ENCODE data around the gene TRIM66. TPM values are rescaled to one million over a fixed set of nuclear protein-coding genes. Genes with fewer than 3 reads are reported as not detected.

TRIM66 gene
- total RNA-seq, 4 donors from 2014 or later, result 1.4 to 12.9 (median 3.1) TPM

DNA sequence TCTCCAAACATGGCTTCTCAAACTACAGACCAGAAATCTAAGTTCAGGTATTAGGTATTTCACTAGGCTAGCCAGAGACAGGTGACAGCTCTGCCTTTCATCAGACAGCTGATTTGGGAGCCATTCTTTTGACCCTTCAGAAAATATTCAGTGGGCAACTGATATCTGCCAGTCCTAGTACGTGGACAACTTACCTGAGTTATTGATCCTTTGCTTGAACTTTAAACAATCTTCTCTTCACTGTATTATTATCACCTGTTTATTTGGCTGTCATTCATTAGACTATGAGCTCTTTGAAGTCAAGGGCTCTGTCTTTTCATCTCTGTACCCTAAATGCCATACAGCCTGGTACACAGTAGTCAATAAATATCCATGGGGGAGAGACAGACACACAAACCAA, 17.2 kb downstream of the TRIM66 start:
- Histone ChIP-seq H3K9me3 (no peaks in the 10 kb centered on the region), H3K4me3 (no peak overlapping the region), H3K27ac (no peak overlapping the region), H3K4me1 (no peaks in the 10 kb centered on the region), H3K27me3 (no peaks in the 10 kb centered on the region), H3K36me3 (peaks cover 0 to 15% of the 10 kb centered on the region in 2 donors)
- ATAC-seq, result no peak
- WGBS, 2 donors (ENCODE audit: low coverage in 1 of 2), result 100% methylated on average over 1 of the region's 1 CpG
- TF ChIP-seq POLR2A (IDR thresholded peaks at IDR 0.05) (no peak), EP300 (IDR thresholded peaks at IDR 0.05) (no peak), POLR2AphosphoS5 (IDR thresholded peaks at IDR 0.05) (no peak)
- TF ChIP-seq, protein P1, sequence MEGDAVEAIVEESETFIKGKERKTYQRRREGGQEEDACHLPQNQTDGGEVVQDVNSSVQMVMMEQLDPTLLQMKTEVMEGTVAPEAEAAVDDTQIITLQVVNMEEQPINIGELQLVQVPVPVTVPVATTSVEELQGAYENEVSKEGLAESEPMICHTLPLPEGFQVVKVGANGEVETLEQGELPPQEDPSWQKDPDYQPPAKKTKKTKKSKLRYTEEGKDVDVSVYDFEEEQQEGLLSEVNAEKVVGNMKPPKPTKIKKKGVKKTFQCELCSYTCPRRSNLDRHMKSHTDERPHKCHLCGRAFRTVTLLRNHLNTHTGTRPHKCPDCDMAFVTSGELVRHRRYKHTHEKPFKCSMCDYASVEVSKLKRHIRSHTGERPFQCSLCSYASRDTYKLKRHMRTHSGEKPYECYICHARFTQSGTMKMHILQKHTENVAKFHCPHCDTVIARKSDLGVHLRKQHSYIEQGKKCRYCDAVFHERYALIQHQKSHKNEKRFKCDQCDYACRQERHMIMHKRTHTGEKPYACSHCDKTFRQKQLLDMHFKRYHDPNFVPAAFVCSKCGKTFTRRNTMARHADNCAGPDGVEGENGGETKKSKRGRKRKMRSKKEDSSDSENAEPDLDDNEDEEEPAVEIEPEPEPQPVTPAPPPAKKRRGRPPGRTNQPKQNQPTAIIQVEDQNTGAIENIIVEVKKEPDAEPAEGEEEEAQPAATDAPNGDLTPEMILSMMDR (IDR thresholded peaks at IDR 0.05), result no peak

DNA sequence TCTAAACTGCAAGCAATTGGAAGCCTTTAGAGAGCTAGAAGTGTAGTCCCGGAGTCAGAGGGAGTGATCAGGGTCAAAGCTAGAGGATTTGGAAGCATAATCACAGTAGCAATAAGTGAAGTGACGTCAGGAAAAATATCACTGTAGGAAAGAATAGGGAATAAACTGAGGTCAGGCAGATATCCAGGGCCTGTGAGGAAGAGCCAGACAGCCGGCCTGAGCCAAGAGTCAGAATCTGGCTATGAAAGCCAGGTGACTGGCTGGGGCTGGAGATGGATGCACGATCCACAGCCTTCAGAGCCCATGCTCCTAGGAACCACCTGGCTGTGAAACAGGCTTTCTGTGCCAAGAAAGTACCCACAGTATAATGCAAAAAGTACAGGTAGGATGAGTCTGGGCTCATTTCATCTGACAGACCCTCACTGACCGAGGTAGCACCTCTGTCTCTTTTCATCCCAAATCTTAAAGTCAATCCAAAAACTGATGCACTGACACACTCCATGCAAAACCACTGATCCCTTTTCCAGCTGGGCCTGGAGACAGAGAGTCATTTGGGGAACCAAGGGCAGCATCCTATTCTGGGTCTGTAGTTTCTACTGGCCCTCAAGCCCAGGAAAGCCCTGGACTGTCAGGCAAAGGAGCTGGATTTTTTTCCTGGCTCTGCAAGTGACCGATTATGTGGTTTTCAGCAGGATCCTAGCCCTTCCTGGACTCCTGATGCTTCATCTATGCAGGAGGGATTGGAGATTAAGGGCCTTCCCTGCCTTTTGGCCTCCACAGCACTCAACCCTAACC, 21.3 kb downstream of the TRIM66 start:
- Histone ChIP-seq H3K36me3 (peaks cover 0 to 4% of the 10 kb centered on the region in 2 donors), H3K4me3 (no peak overlapping the region), H3K9me3 (no peaks in the 10 kb centered on the region), H3K27ac (no peak overlapping the region), H3K27me3 (no peaks in the 10 kb centered on the region), H3K4me1 (no peaks in the 10 kb centered on the region)
- ATAC-seq, result no peak
- TF ChIP-seq, protein P1 (IDR thresholded peaks at IDR 0.05), result no peak
- WGBS, 2 donors (ENCODE audit: low coverage in 1 of 2), result 62 to 64% methylated on average over 5 to 6 of the region's 6 CpGs

DNA sequence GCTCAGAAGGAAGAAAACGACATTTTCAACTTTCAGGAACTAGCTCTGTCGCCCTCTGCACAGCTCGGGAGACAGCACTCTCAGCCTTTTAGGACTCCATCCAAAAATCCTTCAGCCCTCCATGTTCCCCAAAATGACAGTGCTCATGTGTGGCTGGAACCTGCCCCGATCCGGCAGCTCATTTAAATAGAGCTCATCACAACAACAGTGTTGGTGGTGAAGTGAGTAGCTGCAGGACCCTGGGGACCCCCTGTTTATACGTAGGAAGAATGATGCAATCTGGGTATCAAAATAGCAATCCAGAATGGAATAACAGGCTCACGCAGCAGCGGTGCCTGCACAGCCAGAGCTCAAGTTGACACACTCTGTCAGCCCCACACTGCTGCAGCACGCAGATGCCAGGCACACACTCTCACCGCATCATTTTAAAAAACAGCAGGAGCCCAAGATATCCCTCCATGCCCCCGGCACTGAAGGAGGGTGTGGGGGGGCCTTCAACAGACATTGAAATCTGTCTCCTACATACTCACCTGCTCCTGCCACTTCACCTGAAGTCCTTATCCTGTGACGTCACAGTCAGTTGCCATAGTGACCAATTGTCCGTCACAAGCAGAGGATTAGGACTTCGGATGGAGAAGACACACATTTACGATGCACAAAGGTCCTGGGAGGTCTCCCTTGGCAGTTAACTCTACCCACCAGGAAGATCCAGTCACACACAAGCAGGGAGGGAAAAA, 24.0 kb downstream of the TRIM66 start:
- Histone ChIP-seq H3K36me3 (peaks cover 0 to 4% of the 10 kb centered on the region in 2 donors), H3K4me3 (no peak overlapping the region), H3K4me1 (no peaks in the 10 kb centered on the region), H3K9me3 (no peaks in the 10 kb centered on the region), H3K27ac (no peak overlapping the region), H3K27me3 (no peaks in the 10 kb centered on the region)
- peak; percentile 48 for ATAC-seq
- WGBS, 2 donors (ENCODE audit: low coverage in 1 of 2), result 65 to 73% methylated on average over 3 to 10 of the region's 15 CpGs
- no peak for TF ChIP-seq POLR2AphosphoS5 (IDR thresholded peaks at IDR 0.05)
- TF ChIP-seq, protein P1 (IDR thresholded peaks at IDR 0.05), result no peak

DNA sequence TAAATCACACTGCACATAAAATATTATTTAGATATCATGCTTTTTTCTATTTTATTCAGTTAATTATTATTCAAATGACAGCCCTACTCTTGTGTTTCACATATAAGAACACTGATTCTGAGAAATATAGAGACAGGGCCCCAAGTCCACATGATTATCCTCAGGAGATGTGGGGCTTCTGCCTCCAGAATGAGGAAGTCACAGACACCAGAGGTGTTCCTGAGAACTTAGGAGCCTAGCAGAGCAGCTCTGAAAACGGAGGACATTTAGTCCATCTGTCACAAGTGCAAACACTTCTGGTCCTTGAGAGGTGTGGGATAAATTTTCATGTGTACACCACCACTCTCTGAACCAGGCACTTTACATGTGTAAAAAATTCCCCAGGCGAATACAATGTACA, 26.2 kb downstream of the TRIM66 start:
- Histone ChIP-seq H3K9me3 (no peaks in the 10 kb centered on the region), H3K27me3 (no peaks in the 10 kb centered on the region), H3K36me3 (peaks cover 0 to 9% of the 10 kb centered on the region in 2 donors), H3K4me1 (no peaks in the 10 kb centered on the region), H3K4me3 (no peak overlapping the region), H3K27ac (no peak overlapping the region)
- ATAC-seq, result no peak
- TF ChIP-seq POLR2A (IDR thresholded peaks at IDR 0.05), result no peak
- no peak for TF ChIP-seq POLR2AphosphoS5 (IDR thresholded peaks at IDR 0.05)
- no peak for TF ChIP-seq EP300 (IDR thresholded peaks at IDR 0.05)
- 89 to 100% methylated on average over 1 to 2 of the region's 2 CpGs for WGBS, 2 donors (ENCODE audit: low coverage in 1 of 2)

DNA sequence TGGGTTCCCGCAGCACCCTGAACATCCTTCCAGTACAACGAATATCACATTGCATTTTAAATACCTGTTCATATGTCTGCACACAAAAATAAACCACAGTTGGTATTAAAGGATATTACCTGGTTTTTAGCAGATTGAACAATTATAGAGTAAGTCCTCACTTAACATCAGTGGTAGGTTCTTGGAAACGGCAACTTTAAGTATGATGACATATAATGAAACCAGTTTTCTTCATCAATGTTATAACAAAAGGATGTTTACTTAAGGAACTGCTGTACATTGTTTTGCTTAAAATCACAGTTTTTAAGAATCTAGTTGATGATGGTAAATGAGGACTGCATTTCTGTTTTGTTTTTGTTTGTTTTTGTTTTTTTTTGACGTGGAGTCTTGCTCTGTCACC, 28.0 kb downstream of the TRIM66 start:
- no peak for TF ChIP-seq POLR2A (IDR thresholded peaks at IDR 0.05)
- TF ChIP-seq EP300 (IDR thresholded peaks at IDR 0.05), result no peak
- TF ChIP-seq, protein P1 (IDR thresholded peaks at IDR 0.05), result no peak
- no peak for TF ChIP-seq POLR2AphosphoS5 (IDR thresholded peaks at IDR 0.05)
- 69 to 71% methylated on average over 3 of the region's 4 CpGs for WGBS, 2 donors (ENCODE audit: low coverage in 1 of 2)
- H3K4me3 ChIP-seq, result no peak overlapping the region

More for the DNA sequence above, 28.0 kb downstream of the TRIM66 start:
- Histone ChIP-seq H3K9me3 (no peaks in the 10 kb centered on the region), H3K27ac (no peak overlapping the region), H3K4me1 (no peaks in the 10 kb centered on the region), H3K36me3 (peaks cover 0 to 26% of the 10 kb centered on the region in 2 donors), H3K27me3 (no peaks in the 10 kb centered on the region)
- no peak for ATAC-seq

Measured in gastroesophageal sphincter (tissue), 4 donors.